ENCODE data around the gene NDUFB11. TPM values are rescaled to one million over a fixed set of nuclear protein-coding genes. Genes with fewer than 3 reads are reported as not detected.
A peak's percentile ranks its signal among the peaks of the same experiment; 100 is the strongest.

NDUFB11 gene
- total RNA-seq = 34.4 TPM

DNA sequence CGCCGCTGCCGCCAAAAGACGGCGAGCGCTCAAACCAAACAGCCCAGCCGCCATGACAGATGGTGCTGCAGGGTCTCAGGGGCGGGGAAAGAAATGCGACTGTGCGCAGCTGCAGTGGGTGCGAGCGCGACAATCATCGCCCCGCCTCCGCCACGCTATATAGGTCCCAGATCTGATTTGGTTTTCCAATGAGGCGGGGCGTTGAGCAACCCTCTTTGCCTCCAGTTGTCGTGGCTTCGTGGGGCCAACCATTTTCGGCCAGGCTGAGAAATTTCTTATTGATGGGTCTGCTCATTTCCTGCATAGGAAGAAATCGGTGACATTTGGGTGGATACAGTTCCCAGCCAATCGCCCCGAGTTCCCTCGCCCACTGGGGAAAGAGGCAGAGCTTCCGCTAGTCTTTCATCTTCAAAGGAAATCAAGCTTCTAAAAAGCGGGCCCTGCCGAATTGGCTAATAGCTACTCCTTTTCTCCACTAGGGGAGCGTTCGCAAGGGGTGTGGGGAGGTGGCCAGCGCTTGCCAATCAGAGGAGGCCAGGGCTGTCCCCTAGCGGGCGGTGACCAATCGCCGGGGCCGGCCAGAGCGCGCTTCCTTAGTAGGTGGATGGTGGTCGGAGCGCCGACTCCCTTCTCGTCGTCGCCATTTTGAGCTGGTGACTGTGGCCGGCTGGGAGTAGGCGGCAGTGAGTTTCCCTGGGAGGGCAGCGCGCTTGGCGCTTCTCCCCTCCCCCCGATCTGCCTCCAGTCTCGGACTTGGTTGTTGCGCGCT is at the start of gene NDUFB11, which contains the start of gene RBM10:
Gene NDUFB11 (minus strand): TSS at position 77 of the 769 bp plus-strand sequence. CDS start 23 bp downstream, at position 54.
Gene RBM10 (plus strand): TSS at position 596 of the 769 bp plus-strand sequence. CDS start 2,261 bp downstream, outside the sequence.
- Histone ChIP-seq H3K4me3 (ENCODE audit: low read length) (peak within 1 kb of the TSS; percentile 59), H3K4me1 (ENCODE audit: insufficient read depth, low read length) (peaks cover 32% of the 10 kb centered on the region), H3K27me3 (ENCODE audit: insufficient read depth, low read length) (no peaks in the 10 kb centered on the region), H3K9me3 (ENCODE audit: low read depth, low read length) (no peaks in the 10 kb centered on the region)

DNA sequence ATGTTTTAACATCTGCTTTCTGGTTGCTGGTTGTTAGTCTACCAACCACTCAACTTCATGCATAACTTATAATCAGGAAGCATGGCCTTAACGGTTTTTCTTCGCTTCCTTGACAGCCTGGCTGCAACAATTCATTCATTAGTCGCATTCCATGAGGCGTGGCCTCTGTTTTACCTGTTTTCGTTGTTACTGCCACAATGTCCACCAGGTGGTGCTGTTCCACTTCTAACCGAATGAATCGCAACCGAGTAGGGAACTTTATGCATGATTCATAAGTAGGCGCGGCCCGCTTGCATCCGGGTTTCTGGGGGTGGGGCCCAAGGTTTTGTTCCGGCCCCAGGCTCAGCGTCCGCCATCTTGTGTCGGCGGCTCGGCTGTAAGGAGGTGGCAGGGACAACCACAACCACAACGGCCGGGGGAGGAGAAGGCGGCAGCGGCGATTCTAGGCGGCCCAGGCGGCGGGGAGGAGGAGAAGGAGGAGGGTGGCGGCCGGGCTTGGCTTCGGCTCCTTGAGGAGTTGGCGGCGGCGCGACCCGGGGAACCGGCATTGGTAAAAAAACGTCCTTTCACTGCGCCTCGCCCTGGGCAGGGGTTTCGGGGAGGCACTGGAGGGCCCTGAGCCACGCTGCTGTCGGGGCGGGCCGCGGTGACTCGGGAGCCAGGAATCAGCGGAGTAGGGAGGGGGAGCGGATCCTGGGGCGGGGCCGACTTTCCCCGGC is 49.1 kb upstream of the NDUFB11 start, which contains the start of gene UBA1:
Gene UBA1 (plus strand): TSS at position 355 of the 719 bp plus-strand sequence. CDS start 4,974 bp downstream, outside the sequence.
- Histone ChIP-seq H3K27me3 (ENCODE audit: insufficient read depth, low read length) (no peaks in the 10 kb centered on the region), H3K9me3 (ENCODE audit: low read depth, low read length) (no peaks in the 10 kb centered on the region), H3K4me3 (ENCODE audit: low read length) (peak within 1 kb of the TSS; percentile 62), H3K4me1 (ENCODE audit: insufficient read depth, low read length) (peaks cover 57% of the 10 kb centered on the region)

DNA sequence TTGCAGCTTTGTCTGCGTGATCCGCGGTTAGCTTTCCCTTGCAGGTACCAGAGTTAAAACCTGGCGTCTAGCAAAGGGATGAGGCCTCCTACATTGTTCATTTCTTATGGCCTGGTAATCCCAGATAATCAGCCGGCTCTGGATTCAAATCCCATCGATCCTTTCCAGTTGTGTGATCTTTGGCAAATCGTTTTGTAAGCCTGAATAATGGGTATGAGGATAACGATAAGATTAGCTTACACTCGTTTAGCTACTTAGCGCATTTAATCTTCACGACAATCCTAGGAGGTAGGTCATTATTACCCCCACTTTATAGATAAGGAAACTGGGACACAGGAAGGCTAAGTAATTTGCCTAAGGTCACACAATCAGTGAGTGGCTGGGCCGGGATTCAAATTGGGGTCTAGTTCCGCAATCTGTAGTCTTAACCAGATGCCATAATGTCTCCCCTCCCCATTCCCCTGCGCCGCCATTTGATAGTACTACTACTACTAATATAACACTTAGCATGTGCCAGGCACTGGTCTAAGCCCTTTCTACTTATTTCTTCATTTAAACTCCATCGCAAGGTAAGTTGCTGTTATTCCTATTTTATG is 47.4 kb upstream of the NDUFB11 start:
- no peaks in the 10 kb centered on the region for H3K9me3 ChIP-seq (ENCODE audit: low read depth, low read length)
- H3K4me3 ChIP-seq (ENCODE audit: low read length) = peak overlapping the region; percentile 52
- H3K27me3 ChIP-seq (ENCODE audit: insufficient read depth, low read length) = no peaks in the 10 kb centered on the region
- peaks cover 46% of the 10 kb centered on the region for H3K4me1 ChIP-seq (ENCODE audit: insufficient read depth, low read length)

DNA sequence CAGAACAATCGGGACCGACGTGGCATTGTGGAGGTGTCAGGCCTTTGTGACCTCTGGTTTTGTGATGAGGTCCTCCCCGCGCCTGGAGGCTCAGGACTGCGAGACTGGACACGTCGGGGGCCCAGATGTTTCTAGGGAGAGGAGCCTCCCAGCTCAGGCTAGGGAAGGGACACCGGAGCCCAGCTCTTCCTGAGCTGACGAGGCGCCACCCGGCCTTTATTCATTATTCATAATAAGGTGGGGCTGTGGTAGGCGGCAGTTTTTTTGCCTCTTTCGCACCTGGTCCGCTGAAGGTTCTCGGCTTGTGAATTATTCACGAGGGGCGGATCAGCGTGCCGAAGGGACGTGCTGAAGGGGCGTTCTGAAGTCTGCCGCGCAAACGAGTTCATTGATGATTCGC is 46.8 kb upstream of the NDUFB11 start:
- Histone ChIP-seq H3K4me3 (ENCODE audit: low read length) (peak overlapping the region; percentile 52), H3K4me1 (ENCODE audit: insufficient read depth, low read length) (peaks cover 41% of the 10 kb centered on the region), H3K27me3 (ENCODE audit: insufficient read depth, low read length) (no peaks in the 10 kb centered on the region), H3K9me3 (ENCODE audit: low read depth, low read length) (no peaks in the 10 kb centered on the region)

DNA sequence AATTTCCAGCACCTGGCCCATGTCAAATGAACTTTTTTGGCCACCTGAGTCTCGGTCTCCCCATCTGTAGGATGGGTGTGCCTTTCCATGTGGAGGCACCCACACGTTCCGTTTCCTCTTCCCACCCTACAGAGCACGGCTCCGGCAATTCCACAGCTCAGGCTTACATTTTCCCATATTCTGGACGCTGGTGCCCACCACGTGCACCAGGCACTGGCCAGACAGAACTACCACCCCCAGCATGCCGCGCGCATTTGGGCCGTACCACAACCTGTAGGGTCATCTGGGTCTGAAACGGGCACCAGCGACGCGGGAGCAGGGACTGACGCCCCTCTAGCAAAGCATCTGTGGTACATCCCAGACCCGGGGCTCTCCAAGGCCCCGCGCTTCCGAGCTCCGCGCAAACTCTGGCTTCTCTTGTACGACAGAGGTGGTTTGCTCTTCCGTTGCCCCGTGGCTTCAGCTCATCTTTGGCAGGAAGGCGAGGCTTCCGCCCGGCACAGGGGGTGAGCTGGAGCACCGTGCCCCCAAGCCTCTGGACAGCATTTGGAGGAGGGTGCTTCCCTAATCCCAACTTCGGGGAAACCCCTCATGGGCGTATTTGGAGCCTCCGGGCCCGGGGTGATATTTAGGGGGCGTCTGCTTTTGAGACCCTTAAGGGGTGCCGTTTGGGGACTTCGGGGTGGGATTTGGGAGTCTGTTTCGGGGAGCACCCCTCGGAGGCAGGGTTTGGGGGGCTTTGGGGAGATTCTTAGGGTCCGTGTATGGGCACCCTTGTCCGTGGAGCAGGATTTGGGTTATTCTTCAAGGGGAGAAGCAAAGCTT is 46.2 kb upstream of the NDUFB11 start:
- peaks cover 34% of the 10 kb centered on the region for H3K4me1 ChIP-seq (ENCODE audit: insufficient read depth, low read length)
- no peaks in the 10 kb centered on the region for H3K27me3 ChIP-seq (ENCODE audit: insufficient read depth, low read length)
- H3K9me3 ChIP-seq (ENCODE audit: low read depth, low read length) = no peaks in the 10 kb centered on the region
- peak overlapping the region; percentile 52 for H3K4me3 ChIP-seq (ENCODE audit: low read length)

DNA sequence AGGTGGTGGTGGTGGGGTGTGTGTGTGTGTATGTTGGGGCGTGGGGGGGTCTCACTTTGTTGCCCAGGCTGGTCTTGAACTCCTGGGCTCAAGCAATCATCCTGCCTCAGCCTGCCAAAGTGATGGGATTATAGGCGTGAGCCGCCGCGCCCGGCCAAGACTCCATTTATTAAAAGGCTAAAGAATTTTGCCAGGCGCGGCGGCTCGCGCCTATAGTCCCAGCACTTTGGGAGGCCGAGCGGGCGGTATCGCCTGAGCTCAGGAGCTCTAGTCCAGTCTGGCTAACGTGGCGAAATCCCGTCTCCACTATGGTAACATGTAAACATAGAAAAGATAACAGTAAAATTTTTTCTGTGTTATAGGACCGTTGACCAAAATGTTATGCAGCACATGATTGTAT is 45.4 kb upstream of the NDUFB11 start:
- no peaks in the 10 kb centered on the region for H3K27me3 ChIP-seq (ENCODE audit: insufficient read depth, low read length)
- H3K4me1 ChIP-seq (ENCODE audit: insufficient read depth, low read length) = peaks cover 26% of the 10 kb centered on the region
- H3K4me3 ChIP-seq (ENCODE audit: low read length) = no peak overlapping the region
- H3K9me3 ChIP-seq (ENCODE audit: low read depth, low read length) = no peaks in the 10 kb centered on the region

DNA sequence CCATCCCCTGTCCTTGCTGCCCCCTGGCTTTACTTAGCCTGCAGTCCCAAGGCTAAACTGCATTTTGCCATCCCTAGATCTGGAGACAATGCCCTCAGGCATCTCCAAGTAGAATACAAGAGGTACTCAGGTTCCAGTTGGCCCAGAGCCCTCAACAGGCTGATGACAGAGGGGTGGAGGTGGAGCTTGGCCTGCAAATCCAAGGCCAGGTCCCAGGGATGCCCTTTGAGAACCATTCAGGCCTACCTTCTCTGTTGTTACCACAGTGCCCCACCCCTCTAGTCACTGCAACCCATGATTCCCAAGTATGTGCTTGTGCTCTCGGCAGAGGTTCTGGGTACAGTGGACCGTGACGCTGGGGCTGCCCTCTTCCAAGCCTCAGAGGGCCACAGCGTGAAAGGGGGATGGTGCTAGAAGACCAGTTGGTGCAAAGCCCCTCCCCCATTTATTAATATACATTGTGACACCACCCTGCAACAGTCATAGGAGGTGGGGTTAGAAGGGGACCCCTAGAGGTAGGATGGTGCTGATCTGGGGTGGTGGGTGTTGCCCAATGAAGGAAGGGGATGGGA is 42.7 kb upstream of the NDUFB11 start:
- no peaks in the 10 kb centered on the region for H3K9me3 ChIP-seq (ENCODE audit: low read depth, low read length)

DNA sequence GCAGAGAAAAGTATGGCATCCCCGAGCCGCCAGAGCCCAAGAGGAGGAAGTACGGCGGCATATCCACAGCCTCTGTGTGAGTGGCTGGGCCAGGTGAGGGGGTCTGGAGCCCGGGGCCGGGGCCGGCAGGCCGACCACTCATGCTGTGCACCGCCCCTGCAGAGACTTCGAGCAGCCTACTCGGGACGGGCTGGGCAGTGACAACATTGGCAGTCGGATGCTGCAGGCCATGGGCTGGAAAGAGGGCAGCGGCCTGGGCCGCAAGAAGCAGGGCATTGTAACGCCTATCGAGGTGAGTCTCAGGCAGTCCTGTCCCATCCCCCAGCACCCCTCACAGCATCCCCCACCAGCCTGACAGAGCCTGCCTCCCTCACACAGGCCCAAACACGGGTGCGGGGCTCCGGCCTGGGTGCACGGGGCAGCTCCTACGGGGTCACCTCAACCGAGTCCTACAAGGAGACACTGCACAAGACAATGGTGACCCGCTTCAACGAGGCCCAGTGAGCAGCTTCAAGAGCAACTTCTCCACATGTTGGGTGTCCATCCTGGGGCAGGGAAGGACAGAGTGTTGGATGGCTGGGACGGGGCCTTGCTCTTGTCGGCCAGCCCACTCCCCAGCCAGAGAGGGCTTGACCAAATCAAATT is 41.7 kb upstream of the NDUFB11 start:
- Histone ChIP-seq H3K27me3 (ENCODE audit: insufficient read depth, low read length) (no peaks in the 10 kb centered on the region), H3K4me1 (ENCODE audit: insufficient read depth, low read length) (peaks cover 2% of the 10 kb centered on the region), H3K4me3 (ENCODE audit: low read length) (no peak overlapping the region), H3K9me3 (ENCODE audit: low read depth, low read length) (no peaks in the 10 kb centered on the region)

More for the DNA sequence above, 42.7 kb upstream of the NDUFB11 start:
- H3K27me3 ChIP-seq (ENCODE audit: insufficient read depth, low read length) = no peaks in the 10 kb centered on the region
- H3K4me1 ChIP-seq (ENCODE audit: insufficient read depth, low read length) = peaks cover 11% of the 10 kb centered on the region
- H3K4me3 ChIP-seq (ENCODE audit: low read length) = no peak overlapping the region

DNA sequence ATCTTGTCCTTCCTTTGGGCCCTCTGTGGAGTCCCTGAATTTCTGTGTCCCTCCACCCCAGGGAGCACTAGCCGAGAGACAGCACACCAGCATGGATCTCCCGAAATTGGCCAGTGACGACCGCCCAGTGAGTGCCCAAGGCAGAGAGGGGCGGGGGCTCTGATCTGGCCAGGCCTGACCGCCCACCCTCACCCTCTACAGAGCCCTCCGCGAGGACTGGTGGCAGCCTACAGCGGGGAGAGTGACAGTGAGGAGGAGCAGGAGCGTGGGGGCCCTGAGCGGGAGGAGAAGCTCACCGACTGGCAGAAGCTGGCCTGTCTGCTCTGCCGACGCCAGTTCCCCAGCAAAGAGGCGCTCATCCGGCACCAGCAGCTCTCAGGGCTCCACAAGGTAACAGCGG is 40.7 kb upstream of the NDUFB11 start:
- no peaks in the 10 kb centered on the region for H3K4me1 ChIP-seq (ENCODE audit: insufficient read depth, low read length)
- no peaks in the 10 kb centered on the region for H3K27me3 ChIP-seq (ENCODE audit: insufficient read depth, low read length)
- no peak overlapping the region for H3K4me3 ChIP-seq (ENCODE audit: low read length)
- no peaks in the 10 kb centered on the region for H3K9me3 ChIP-seq (ENCODE audit: low read depth, low read length)

DNA sequence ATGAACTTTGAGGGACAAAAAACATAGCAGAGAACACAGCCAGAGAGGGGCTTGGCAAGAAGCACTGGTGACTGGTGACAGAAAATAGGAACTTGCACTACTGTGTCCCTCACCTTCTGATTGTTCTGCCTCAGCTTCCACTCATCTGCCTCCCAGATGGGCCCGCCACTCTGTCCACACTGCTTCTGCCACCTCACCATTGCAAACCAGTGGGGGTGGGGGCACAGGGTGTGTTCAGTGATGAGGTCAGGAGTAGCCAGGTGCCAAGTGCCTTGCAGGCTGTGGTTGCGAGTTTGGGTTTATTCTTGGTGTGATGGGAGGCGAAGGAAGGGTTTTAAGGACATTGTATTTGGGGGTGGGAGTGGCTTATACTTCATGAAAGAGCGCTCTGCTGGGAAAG is 40.0 kb upstream of the NDUFB11 start:
- Histone ChIP-seq H3K4me1 (ENCODE audit: insufficient read depth, low read length) (no peaks in the 10 kb centered on the region), H3K27me3 (ENCODE audit: insufficient read depth, low read length) (no peaks in the 10 kb centered on the region), H3K4me3 (ENCODE audit: low read length) (no peak overlapping the region), H3K9me3 (ENCODE audit: low read depth, low read length) (no peaks in the 10 kb centered on the region)

DNA sequence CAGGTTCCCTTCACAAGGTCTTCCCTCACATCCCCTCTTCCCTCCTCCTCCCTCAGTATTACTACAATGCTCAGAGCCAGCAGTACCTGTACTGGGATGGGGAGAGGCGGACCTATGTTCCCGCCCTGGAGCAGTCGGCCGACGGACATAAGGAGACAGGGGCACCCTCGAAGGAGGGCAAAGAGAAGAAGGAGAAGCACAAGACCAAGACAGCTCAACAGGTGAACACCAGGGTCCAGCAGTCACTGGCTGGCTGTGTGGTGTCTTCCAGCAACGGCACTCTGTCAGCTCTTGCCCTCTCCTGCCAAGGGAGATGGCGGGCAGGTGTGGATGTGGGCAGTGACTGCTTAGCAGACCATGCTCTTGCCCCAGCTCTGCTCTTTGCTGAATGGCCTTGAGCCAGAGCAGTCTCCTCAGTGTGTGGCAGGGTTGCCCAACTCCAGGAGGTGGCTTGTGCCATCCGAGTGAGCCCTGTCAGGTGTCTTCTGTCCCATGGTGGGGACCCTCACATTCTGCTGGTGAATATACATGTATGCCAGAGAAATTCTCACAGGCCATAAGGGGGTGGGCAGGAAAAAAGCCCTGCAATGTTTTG is 37.7 kb upstream of the NDUFB11 start:
- Histone ChIP-seq H3K27me3 (ENCODE audit: insufficient read depth, low read length) (no peaks in the 10 kb centered on the region), H3K4me1 (ENCODE audit: insufficient read depth, low read length) (no peaks in the 10 kb centered on the region), H3K4me3 (ENCODE audit: low read length) (no peak overlapping the region), H3K9me3 (ENCODE audit: low read depth, low read length) (no peaks in the 10 kb centered on the region)

DNA sequence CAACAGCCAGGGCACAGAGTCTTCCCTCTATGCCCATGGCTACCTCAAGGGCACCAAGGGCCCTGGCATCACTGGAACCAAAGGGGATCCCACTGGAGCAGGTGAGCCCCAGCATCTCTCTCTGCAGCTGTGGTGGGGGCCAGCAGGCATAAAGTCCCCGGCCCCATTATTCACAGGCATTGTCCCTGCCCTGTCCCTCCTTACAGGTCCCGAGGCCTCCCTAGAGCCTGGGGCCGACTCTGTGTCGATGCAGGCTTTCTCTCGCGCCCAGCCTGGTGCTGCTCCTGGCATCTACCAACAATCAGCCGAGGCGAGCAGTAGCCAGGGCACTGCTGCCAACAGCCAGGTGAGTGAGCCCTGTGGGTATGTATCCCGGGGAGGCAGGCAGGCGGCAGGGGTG is 36.8 kb upstream of the NDUFB11 start:
- no peaks in the 10 kb centered on the region for H3K9me3 ChIP-seq (ENCODE audit: low read depth, low read length)
- H3K4me3 ChIP-seq (ENCODE audit: low read length) = no peak overlapping the region
- no peaks in the 10 kb centered on the region for H3K27me3 ChIP-seq (ENCODE audit: insufficient read depth, low read length)
- no peaks in the 10 kb centered on the region for H3K4me1 ChIP-seq (ENCODE audit: insufficient read depth, low read length)

DNA sequence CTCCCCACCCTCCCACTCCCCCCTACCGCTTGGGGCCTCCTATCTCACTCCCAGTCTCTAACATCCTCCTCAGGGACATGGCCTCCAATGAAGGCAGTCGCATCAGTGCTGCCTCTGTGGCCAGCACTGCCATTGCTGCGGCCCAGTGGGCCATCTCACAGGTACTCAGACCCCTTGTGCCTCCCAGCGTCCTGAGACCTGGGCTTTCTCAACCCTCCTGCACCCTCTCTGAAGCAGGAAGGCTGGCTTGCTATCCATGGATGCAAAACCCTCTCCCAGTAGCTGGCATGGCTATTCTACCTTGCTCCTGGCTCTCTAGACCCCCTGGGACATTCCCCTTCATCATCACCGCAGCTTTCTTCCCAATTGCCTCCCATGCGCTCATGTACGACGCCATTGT is 35.8 kb upstream of the NDUFB11 start:
- Histone ChIP-seq H3K4me3 (ENCODE audit: low read length) (no peak overlapping the region), H3K4me1 (ENCODE audit: insufficient read depth, low read length) (no peaks in the 10 kb centered on the region), H3K9me3 (ENCODE audit: low read depth, low read length) (no peaks in the 10 kb centered on the region), H3K27me3 (ENCODE audit: insufficient read depth, low read length) (no peaks in the 10 kb centered on the region)

DNA sequence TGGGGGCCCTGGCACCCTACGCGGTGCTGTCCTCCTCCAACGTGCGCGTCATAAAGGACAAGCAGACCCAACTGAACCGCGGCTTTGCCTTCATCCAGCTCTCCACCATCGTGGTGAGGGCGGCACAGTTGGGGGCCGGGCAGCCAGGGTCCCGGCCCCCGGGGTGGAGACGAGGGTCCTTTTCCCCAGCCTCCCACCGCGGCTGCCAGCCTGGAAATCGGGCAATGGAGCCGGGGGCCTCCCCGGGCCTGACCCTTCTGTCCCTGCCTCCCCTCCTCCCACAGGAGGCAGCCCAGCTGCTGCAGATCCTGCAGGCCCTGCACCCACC is 35.4 kb upstream of the NDUFB11 start:
- H3K4me1 ChIP-seq (ENCODE audit: insufficient read depth, low read length) = no peaks in the 10 kb centered on the region
- no peaks in the 10 kb centered on the region for H3K9me3 ChIP-seq (ENCODE audit: low read depth, low read length)

More for the DNA sequence above, 35.4 kb upstream of the NDUFB11 start:
- H3K4me3 ChIP-seq (ENCODE audit: low read length) = no peak overlapping the region
- no peaks in the 10 kb centered on the region for H3K27me3 ChIP-seq (ENCODE audit: insufficient read depth, low read length)

Data from mononuclear cell (primary cell).